BLaER1 (cell line): ENCODE measurements around the gene SLC11A2.
"Not testable (repeated sequence)": the region's sequence is repeated elsewhere in the genome, so short reads cannot be mapped to it uniquely, and the experiment has no call there.

Source experiments
- H3K27ac ChIP-seq: shearing (Covaris generic); formaldehyde crosslinking; 2 replicates; pipeline ENCODE4 v1.8.1; 2022
- H3K27me3 ChIP-seq: shearing (Covaris generic); formaldehyde crosslinking; 2 replicates; pipeline ENCODE4 v1.8.1; 2022
- H3K36me3 ChIP-seq: shearing (Covaris generic); formaldehyde crosslinking; 2 replicates; pipeline ENCODE4 v1.8.1; 2022
- H3K4me1 ChIP-seq: shearing (Covaris generic); formaldehyde crosslinking; 2 replicates; pipeline ENCODE4 v1.8.1; 2022
- H3K4me2 ChIP-seq: shearing (Covaris generic); formaldehyde crosslinking; 2 replicates; pipeline ENCODE4 v1.8.1; 2022
- H3K4me3 ChIP-seq: shearing (Covaris generic); formaldehyde crosslinking; 2 replicates; pipeline ENCODE4 v1.8.1; 2022
- H3K9ac ChIP-seq: shearing (Covaris generic); formaldehyde crosslinking; 2 replicates; pipeline ENCODE4 v1.8.1; 2022
- H3K9me3 ChIP-seq: shearing (Covaris generic); formaldehyde crosslinking; 2 replicates; pipeline ENCODE4 v1.8.1; 2022
- H4K20me1 ChIP-seq: shearing (Covaris generic); formaldehyde crosslinking; 2 replicates; pipeline ENCODE4 v1.8.1; 2022
- Cebpa-rat ChIP-seq: shearing (Covaris generic); IDR thresholded peaks from 2 replicates; pipeline ENCODE4 v1.8.1; 2022

The SLC11A2 gene

DNA sequence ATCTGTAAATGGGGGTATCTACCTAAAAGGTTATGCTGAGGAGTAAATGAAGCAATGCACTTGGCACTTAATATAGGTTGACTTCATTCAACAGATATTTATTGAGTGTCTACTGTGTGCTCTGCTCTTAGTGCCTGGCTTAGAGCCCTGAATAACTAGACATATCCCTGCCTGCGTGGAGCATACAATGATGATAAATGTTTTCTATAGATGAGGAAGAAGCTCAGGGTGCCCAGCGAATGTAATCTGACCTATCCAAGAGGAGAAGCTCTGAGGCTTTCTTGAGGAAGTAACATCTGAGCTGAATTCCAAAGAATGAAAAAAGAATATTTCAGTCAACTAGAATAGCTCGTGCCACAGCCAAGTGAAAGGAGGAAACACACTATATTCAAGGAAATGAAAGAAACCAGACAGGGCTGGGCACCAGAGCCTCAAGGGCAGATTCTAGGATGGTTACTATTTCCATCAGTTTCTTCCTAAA, 91.8 kb downstream of the SLC11A2 start:
- no peaks in the 10 kb centered on the region for H3K27me3 ChIP-seq
- H3K4me3 ChIP-seq, result no peak overlapping the region
- H3K9ac ChIP-seq, result no peak overlapping the region
- H3K27ac ChIP-seq, result no peak overlapping the region
- peaks cover 33% of the 10 kb centered on the region for H3K9me3 ChIP-seq
- H3K4me1 ChIP-seq, result no peaks in the 10 kb centered on the region
- no peak for TF ChIP-seq Cebpa-rat
- peaks cover 29% of the 10 kb centered on the region for H3K36me3 ChIP-seq
- no peak overlapping the region for H3K4me2 ChIP-seq
- no peaks in the 10 kb centered on the region for H4K20me1 ChIP-seq

DNA sequence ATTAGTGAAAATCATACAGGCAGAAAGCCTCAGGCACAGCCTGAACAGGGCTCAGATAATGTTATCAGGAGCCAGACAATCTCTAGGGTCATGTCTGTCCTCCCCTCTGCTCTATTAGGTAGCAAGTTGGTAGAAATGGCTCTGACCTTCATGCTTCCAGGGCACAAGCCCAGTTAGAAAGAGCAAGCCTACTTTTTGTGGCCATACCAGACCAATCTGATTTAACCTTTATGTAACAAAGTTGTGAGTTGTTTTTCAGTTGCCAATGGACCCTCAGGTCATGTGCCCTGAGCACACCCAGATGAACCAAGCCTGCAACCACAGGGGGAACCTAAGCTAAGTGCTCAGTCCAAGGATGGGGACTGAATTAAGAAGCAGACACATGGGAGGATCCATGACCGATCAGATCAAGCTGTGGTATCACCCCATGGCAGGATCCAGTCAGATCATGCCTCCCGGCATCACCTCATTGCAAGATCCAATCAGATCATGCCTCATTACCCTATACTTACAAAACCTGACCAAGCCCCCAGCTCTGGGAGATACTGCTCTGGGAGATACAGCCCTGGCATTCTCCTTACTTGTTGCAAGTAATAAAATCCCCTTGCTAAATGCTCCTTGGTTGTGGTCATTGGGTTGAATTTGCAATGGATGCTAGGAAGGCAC, 92.6 kb downstream of the SLC11A2 start:
- H3K27me3 ChIP-seq, result no peaks in the 10 kb centered on the region
- TF ChIP-seq Cebpa-rat, result no peak
- peaks cover 25% of the 10 kb centered on the region for H3K9me3 ChIP-seq
- H3K27ac ChIP-seq, result no peak overlapping the region
- no peaks in the 10 kb centered on the region for H4K20me1 ChIP-seq
- peaks cover 29% of the 10 kb centered on the region for H3K36me3 ChIP-seq
- H3K4me3 ChIP-seq, result no peak overlapping the region
- peaks cover 5% of the 10 kb centered on the region for H3K4me1 ChIP-seq
- H3K4me2 ChIP-seq, result no peak overlapping the region
- H3K9ac ChIP-seq, result no peak overlapping the region

GRCh38 chr12:50932787-50933280, 93.3 kb downstream of the SLC11A2 start:
- Histone ChIP-seq H3K4me3 (no peak overlapping the region), H3K9me3 (peaks cover 17% of the 10 kb centered on the region), H3K27me3 (no peaks in the 10 kb centered on the region), H3K27ac (no peak overlapping the region), H3K9ac (no peak overlapping the region), H3K4me1 (peaks cover 13% of the 10 kb centered on the region), H4K20me1 (no peaks in the 10 kb centered on the region), H3K4me2 (no peak overlapping the region), H3K36me3 (peaks cover 23% of the 10 kb centered on the region)
- TF ChIP-seq Cebpa-rat, result no peak

DNA sequence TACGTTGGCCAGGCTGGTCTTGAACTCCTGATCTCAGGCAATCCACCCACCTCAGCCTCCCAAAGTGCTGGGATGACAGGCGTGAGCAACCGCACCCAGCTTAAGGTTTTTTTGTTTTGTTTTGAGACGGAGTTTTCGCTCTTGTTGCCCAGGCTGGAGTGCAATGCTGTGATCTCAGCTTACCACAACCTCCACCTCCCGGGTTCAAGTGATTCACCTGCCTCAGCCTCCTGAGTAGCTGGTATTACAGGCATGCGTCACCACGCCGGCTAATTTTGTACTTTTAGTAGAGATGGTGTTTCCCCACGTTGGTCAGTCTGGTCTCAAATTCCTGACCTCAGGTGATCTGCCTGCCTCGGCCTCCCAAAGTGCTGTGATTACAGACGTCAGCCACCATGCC, 95.7 kb downstream of the SLC11A2 start:
- Histone ChIP-seq H3K36me3 (peaks cover 12% of the 10 kb centered on the region), H3K4me1 (peaks cover 36% of the 10 kb centered on the region)
- H3K9ac ChIP-seq, H3K9me3 ChIP-seq, H3K4me2 ChIP-seq, H3K27me3 ChIP-seq, H3K27ac ChIP-seq, H3K4me3 ChIP-seq, H4K20me1 ChIP-seq: not testable (repeated sequence)

DNA sequence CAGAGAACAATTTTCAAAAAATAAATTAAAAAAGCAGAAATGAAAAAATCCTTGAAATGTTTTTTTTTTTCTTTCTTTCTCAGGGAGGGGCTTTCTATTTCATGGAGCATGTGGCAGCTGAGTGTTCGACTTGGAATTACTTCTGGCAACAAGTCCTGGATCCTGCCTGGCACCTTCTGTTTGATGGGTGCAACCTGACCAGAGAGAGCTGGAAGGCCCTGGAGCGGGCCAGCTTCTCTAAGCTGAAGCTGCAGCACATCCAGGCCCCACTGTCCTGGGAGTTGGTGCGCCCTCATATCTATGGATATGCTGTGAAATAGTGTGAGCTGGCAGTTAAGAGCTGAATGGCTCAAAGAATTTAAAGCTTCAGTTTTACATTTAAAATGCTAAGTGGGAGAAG, 96.4 kb downstream of the SLC11A2 start:
- Histone ChIP-seq H3K27ac (no peak overlapping the region), H3K4me1 (peaks cover 43% of the 10 kb centered on the region), H3K4me3 (no peak overlapping the region), H3K9ac (no peak overlapping the region), H3K36me3 (peaks cover 12% of the 10 kb centered on the region), H3K9me3 (no peaks in the 10 kb centered on the region), H3K27me3 (no peaks in the 10 kb centered on the region), H4K20me1 (no peaks in the 10 kb centered on the region), H3K4me2 (no peak overlapping the region)
- TF ChIP-seq Cebpa-rat, result no peak
